ENCODE results near the gene PCK1. TPM values are rescaled to one million over a fixed set of nuclear protein-coding genes. Genes with fewer than 3 reads are reported as not detected.
A peak's percentile ranks its signal among the peaks of the same experiment; 100 is the strongest.

Gene PCK1
- total and polyA plus RNA-seq, 2 of the 13 experiments (the other 11 are each of a cell fraction or from before 2014, with no cell fraction given): 6.5 to 12.6 TPM

DNA sequence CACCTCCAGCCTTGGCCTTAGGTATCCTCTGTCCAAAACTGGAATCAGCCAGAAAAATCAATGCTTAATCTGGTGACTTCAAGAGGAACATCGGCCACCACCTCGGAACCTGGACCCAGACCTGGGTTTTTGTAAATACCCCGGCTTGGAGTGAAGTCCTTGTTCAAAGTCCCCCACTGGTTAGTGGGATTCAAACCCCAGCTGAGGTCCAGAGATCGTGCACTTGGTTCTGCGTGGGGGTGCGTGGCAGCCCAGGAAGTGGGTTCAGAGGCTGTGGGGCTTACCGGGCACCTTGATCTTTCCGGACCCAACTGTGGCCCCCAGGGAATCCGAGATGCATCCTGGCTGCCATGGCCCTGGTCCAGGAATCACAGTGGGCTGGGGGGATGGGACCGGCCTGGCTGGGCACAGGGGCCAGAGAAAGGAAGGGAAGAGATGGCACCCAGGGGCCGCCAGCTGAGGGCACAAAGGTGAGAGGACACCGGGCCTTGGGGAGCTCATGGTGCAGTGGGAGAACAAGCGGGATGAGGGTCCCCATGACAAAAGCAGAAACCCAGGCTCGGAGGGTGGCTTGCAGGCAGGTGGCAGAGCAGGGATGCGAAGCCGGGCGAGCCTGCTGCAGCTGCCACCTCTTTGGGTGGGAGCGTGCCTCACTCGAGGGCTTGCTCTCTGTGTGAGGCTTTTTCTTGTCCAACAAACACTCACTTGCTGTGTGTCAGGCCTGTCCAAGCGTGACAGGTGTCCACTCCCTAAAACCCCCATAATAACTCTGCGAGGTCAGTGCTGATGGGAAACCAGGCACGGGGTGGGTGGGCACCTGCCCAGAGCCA lies 31.6 kb downstream of the PCK1 start (continued):
- TF ChIP-seq CEBPZ (IDR thresholded peaks at IDR 0.05; ENCODE audit: low read length) (no peak), ATF6 (CRISPR knock-in tag; conservative IDR thresholded peaks at IDR 0.05) (no peak), BCL6 (CRISPR knock-in tag; IDR thresholded peaks at IDR 0.05) (peak; percentile 24; the same call in 1 of the 2 replicates), ZNF782 (CRISPR knock-in tag; IDR thresholded peaks at IDR 0.05; ENCODE audit: borderline replicate concordance) (no peak), SMC3 (IDR thresholded peaks at IDR 0.05; ENCODE audit: low read length) (0 out of 2 replicates have a peak, but pooled peaks have one; percentile 11), ATF7 (IDR thresholded peaks at IDR 0.05) (no peak), ATF7 (CRISPR knock-in tag; IDR thresholded peaks at IDR 0.05) (no peak; the same call in 1 of the 2 replicates), HNRNPL (IDR thresholded peaks at IDR 0.05; ENCODE audit: low read depth, low read length) (peak; percentile 94), MZF1 (CRISPR knock-in tag; IDR thresholded peaks at IDR 0.05; ENCODE audit: borderline replicate concordance) (0 out of 2 replicates have a peak, but pooled peaks have one; percentile 34), ZNF44 (CRISPR knock-in tag; IDR thresholded peaks at IDR 0.05) (0 out of 2 replicates have a peak, but pooled peaks have one; percentile 26), SPEN (CRISPR knock-in tag; IDR thresholded peaks at IDR 0.05; ENCODE audit: low read depth) (peak; percentile 36; the same call in 1 of the 2 replicates), ZNF816 (CRISPR knock-in tag; IDR thresholded peaks at IDR 0.05; ENCODE audit: borderline replicate concordance) (peak; percentile 27; the same call in 1 of the 2 replicates), PAX8 (CRISPR knock-in tag; IDR thresholded peaks at IDR 0.05; ENCODE audit: borderline replicate concordance) (peak; percentile 67; the same call in 1 of the 2 replicates), FOXC1 (CRISPR knock-in tag; IDR thresholded peaks at IDR 0.05; ENCODE audit: borderline replicate concordance) (peak; percentile 10; the same call in 1 of the 2 replicates), SIN3A (IDR thresholded peaks at IDR 0.05; ENCODE audit: borderline replicate concordance, low read depth, low read length) (0 out of 2 replicates have a peak, but pooled peaks have one; percentile 34), MIXL1 (CRISPR knock-in tag; IDR thresholded peaks at IDR 0.05) (peak; percentile 46; the same call in 1 of the 2 replicates), MBNL3 (CRISPR knock-in tag; conservative IDR thresholded peaks at IDR 0.05) (no peak), ZNF547 (CRISPR knock-in tag; IDR thresholded peaks at IDR 0.05) (0 out of 2 replicates have a peak, but pooled peaks have one; percentile 59), CSRNP1 (CRISPR knock-in tag; IDR thresholded peaks at IDR 0.05) (no peak)
- TF ChIP-seq, protein P1, sequence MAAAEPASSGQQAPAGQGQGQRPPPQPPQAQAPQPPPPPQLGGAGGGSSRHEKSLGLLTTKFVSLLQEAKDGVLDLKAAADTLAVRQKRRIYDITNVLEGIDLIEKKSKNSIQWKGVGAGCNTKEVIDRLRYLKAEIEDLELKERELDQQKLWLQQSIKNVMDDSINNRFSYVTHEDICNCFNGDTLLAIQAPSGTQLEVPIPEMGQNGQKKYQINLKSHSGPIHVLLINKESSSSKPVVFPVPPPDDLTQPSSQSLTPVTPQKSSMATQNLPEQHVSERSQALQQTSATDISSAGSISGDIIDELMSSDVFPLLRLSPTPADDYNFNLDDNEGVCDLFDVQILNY (CRISPR knock-in tag; conservative IDR thresholded peaks at IDR 0.05): no peak
